Activated CD8-positive, alpha-beta memory T cell treated with anti-CD3 and anti-CD28 coated beads for 48 hours (primary cell): ENCODE results near the gene GNPDA1.

Experiments used
- DNase-seq, 3 experiments: peaks; one replicate each; pipeline ENCODE4 v3.0.0-alpha.2; 2020; ENCODE audit warnings: low read depth in 2 of 3, low spot score in 2 of 3

Gene GNPDA1

DNA sequence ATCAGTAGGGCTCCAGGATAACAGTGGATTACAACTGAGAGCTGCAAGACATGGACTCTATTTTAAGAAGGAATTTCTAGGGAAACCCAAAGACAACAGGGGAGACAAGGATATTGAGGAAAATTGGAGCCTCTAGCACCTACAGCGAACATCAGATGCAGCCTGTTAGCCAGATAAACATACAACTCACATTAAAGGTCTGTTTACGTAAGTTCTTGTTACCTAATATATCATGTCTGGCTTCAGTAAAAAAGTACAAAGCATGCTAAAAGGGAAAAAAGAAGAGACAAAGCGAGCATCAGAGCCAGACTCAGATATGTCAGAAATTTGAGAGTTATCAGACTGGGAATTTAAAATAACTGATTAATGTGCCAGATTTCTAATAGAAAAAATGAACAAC lies 17.2 kb downstream of the GNPDA1 start:
- no peak for DNase-seq

DNA sequence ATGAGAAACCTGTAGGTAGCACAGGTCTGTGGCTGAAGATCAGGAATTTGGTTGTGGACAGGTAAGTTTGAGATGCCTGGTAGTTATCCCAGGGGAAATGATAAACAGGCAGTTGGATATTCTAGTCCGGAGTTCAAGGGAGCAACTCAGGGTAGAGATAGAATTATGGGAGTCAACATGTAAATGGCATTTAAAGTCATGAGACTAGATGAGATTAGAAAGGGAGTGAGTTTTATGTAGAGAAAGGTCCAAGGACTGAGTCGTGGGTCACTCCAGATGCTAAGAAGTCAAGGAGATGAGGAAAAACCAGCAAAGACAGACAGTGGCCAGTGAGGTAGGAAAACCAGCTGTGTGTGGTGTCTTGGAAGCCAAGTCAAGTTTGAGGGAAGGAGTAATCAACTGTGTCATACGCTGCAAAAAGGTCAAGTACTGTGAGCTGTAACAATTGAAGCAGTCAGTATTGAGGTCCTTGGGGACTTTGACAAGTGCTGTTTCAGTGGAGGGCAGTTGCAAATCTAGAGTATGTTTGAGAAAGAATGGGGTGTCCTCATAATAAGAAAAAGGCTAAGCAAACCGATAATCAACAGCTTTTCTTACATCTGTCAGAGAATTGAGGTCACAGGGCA lies 18.2 kb downstream of the GNPDA1 start:
- DNase-seq: no peak

DNA sequence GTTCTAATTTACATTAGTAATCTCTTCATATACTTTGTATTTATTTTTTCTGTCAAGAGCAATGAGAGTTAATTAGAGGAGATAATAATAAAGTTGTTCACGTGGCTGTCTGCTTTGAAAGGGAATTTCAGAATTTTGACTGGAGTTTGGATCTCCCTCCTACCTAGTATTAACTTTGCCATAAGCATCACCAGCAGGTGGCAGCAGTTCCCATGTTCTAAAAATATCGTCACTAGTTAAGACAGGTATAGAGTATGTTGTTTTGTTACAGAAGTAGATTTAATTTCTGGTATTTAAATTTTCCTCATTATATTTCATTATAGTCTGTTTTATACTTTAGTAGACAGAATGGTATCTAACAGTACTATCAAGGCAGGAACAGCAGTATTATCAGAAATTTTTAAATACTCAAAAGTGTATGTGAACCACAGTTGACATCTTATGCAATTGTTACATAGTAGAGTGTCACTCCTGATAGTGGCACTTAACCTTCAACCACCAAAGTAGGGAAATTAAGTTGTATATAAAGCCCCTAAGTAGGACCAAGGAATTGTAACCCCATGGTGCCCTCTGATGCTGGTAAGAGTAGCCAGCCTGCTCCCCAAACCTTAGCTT lies 20.4 kb downstream of the GNPDA1 start:
- no peak for DNase-seq

DNA sequence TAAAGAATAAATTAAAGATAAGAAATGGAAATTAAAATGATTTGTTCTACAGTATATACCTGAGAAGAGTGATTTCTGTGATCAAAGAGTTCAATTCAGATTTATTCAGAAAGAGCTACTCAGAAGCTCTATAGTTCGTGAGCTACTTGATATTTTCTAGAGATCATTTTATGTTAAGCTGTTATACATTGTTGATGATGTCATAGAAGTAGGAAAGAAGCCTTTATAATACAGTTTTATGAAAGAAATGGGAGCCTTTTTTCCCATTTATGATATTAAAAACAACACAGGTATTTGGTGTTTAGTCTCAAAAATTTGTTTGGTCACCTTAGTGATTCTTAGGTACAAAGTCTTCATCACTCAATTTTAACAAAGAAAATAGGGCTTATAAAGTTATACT lies 23.1 kb downstream of the GNPDA1 start:
- DNase-seq: no peak

DNA sequence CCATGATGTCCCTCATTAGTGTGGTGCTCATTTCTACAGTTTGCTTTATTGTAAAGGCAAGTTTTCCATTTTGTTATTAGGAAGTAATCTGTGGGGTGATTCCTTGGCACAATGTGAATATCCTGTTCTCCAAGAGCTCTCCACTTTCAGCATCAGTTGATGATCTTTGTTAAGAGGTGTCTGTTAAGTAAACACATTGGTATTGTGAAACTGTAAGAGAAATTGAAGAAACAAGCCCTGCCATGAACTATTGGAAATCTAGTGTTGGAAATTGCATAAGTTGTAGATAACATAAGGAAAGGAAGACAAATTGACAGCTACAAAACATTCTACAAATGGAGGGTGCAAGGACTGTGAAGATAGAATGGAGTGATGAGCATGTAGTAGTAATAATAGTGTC lies 26.8 kb downstream of the GNPDA1 start:
- DNase-seq: no peak

DNA sequence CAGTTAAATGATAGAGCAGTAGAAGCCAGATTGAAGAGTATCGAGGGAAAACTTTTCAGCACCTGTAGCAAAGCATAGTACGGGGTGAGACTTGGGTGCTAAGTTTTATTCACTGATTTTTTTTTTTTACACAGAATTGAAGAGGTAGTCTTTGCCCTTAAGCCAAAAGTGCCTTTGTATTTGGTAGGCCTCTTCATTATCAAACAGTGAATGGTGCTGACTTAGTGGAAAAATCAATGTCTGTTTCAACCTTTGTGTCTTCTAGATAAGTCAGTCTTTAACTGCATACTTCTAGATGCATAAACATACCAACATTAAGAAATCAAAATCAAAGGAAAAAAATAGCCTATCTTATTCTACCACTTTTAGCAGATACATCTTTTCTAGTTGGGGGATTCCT lies 30.2 kb downstream of the GNPDA1 start:
- DNase-seq: no peak

DNA sequence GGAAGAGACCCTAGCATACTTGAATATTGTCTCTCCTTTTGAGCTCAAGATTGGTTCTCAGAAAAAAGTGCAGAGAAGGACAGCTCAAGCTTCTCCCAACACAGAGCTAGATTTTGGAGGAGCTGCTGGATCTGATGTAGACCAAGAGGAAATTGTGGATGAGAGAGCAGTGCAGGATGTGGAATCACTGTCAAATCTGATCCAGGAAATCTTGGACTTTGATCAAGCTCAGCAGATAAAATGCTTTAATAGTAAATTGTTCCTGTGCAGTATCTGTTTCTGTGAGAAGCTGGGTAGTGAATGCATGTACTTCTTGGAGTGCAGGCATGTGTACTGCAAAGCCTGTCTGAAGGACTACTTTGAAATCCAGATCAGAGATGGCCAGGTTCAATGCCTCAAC lies 34.4 kb downstream of the GNPDA1 start:
- DNase-seq: no peak

DNA sequence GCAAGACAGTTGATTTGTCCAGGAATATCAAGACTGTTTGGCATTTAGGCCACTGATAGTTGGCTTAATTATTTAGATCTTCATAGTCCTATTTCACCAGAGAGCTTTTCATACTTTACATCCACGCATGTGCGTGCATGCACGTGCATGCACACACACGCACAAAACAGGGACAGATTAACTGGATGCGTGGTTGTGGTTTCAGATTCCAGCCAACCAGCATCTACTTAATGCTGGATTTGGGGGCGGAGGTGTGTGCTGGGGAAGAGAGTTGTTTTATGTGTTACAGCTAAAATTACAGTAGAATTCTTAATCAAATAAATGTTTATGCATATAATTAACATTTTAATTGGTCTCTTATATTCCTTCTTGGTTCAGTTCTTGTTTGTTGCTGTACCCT lies 36.7 kb downstream of the GNPDA1 start:
- no peak for DNase-seq

DNA sequence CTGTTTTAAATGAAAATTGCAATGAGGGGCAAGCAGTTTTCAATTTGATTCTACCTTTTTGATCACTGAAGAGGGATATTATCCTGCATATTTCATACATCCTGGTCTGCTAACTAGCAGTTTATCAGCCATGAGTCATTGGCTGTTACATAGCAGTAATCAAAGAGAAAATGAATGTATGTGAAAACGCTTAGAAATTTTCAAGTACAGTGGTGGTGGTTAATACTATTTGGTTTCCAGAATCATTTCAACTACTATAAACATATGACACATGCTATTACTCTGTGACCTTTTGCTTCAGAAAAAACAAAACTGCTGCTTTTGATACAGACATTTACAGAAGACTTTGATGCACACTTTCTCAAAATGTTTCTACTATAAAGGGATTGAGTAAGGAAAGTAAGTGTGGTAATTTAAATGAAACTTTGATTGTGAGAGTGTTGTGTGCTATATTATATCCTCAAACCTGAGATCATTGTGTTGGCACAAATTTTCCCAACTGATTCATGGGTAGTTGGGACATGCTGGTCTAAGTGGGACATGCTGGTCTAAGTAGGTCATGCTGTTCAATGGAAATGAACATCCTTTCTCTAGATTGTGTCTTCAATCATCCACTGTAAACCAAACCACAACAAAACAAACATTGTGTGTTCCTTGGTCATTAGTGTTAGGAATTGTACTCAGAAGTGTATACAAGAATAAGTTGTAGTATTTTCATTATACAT lies 38.8 kb downstream of the GNPDA1 start:
- no peak for DNase-seq

DNA sequence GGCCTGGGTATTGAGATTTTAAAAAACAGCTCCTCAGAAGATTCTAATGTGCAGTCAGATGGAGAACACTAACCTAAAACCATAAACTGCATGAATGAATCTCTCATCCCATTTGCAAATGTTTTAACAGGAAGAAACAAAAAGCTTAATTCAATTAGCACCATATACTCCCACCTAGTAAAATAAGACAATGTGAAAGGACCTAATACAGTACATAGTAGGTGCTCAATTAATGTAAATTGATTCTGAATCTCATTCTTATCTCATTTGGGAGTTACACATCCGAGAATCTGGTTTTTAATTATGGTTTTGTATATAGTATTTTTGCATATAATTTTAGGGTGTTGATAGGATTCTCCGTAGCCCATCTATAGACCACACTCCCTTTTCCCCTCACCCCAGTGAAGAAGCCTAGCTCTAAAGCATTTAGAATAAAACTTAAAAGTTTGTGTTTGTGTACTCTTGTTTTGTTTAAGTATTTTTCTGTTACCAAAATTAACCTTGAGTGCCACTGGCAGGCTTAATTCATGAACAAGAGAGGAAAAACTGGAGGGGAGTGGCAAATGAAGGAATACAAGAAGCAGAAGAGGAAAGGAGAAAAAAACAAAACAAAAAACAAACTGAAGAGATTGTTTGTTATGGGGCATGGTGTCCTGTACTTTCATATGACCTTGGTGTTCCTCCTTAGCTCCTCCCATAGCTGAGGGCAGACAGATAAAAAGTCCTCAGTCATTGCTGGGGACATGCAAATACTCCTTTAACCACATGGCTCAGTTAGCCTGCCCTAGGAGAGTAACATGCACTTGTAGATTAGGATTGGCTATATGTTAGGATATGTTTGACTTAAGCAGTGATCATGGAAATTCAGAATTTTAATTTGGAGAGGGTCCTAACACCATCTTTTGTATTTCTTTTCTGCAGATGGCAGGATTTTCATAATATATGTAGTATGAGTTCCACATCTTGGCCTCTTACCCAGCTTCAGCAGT lies 42.8 kb downstream of the GNPDA1 start:
- no peak for DNase-seq

DNA sequence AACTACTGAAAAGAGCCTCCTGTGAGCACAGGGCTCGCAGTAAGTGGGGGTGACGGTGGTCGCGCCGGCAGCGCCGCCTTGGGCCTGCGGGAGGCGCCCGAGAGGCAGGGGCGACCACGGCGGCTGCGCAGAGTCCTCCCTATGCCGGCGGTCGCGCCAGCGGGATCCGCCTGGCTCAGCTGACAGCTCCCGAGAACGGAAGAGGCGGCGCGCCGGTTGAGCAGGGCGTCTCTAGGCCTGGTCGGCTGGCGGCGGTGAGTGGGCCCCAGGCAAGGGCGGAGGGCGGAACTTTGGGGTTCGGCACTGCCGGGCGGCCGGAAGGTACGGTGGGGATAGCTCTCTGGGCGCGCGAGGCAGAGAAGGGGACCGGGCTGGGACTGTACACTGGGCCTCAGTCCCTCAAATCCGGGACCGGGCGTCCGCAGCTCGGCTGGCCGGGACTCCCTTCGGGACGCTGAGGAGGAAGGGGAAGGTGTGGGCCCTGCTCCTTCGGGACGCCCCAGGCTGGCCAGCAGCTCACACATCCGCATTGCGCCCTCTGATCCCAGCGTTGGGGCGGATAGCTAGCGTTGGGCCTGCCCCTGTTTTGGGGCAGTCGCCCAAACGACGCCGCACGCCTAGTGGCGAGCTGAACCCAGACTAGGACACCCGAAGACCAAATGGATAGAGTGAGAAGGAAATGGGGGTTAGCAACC lies 43.8 kb downstream of the GNPDA1 start, which contains the start of gene RNF14:
Gene RNF14, plus strand, starts transcription at position 192 of the 695 bp plus-strand sequence. CDS start 4,484 bp downstream, outside the sequence.
- peak; percentile 84 to 94 (median 86) for DNase-seq

DNA sequence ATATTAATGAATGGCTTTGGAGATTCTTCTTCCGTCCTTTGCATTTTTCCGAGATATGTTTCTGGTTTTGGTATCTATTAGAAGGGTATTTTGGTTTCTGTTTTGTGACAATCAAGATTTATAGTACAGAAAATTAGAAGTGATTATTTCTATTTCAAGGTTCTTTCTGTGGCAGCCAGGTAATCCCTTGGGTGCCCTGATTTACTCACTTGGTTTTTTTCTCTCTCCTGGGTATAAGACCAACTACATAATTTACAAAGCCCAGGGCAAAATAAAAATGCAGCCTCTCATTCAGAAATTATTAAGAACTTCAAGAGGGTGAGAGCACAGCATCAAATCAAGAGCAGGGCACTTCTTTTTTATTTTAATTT lies 45.9 kb downstream of the GNPDA1 start:
- DNase-seq: no peak

DNA sequence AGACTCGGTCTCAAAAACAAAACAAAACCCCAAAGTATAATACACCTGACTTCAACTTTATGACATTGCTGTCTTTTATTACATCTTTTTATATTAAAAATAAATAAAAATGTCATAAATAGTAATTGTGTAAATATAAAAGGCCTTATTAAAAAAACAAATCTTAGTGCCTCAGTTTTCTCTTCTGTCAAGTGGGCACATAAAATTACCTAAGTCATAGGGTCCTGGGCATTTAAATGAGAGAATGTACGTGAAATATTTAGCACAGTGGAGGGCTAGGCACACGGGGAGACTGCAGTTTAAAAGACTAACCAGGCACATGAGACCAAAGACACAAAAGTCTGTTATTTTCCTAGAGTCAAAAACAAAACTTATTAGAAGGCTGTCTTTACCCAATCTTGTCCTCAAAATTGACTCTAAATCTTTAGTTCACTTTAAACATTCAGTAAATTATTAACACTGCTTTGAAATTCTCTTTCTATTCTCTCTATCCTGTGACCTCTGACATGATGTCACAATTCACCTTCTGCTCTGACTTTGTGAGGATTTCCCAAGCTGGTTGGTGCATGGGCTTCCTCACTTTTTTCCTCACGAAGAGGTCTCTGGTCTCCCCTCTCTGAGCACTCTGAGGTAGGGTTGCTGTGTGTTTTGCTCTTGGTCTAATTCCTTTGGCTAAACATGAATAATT lies 46.4 kb downstream of the GNPDA1 start:
- no peak for DNase-seq

DNA sequence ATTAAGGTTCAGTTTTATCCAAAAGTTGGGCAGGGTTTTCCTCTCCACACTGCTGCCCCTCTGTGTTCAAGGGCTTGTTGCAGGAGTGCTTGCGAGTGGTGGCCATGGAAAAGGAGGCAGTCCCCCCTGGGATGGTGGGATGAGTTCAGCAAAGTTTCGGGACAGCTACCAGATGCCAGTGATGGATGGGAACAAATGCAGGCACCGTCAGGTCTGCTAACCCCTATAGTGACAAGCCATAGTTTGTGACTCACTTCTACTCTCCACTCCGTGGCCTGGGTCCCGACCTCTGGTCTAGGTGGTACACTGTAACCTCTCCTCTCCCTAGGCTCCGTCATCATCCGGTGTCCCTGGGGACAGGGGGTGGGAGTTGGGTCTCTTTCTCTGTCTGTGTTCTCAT lies 47.8 kb downstream of the GNPDA1 start:
- no peak for DNase-seq

DNA sequence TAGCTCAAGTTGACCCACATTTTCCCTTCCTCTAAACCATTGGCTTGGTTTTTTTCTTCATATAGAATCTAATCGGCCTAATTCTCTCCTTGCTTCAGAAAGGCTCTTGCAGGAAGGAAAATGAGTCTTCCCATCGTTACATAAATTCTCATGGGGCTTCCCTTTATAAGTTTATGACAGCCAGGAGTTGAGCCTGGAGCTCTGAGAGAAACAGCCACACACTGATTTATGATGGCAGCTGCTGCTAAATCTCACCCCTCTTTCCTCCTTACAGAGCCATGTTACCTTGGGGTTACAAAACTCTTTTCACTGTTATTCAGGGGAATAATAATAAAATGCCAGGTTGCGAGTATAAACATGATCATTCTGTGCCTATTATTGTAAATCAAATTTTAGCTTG lies 49.1 kb downstream of the GNPDA1 start:
- DNase-seq: no peak

DNA sequence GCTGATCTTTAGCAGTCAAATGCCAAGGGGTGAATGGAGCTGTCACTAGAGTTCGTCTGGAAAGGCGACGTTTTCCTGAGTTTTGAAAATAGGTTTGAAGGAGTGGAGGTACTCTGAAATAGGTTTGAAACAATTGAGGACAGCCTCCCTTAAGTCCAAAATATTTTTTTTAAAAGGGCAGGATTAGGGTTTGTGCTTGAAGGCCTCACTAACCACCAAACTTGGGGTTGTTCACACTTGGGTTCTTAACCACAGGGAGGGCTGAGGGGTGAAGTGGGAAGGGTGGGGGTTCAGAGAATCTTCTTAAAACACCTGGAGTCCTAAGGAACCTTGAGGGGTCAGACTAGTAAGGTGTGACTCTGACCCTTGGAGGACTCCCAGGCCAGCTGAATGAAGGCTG lies 51.4 kb downstream of the GNPDA1 start:
- DNase-seq: no peak

DNA sequence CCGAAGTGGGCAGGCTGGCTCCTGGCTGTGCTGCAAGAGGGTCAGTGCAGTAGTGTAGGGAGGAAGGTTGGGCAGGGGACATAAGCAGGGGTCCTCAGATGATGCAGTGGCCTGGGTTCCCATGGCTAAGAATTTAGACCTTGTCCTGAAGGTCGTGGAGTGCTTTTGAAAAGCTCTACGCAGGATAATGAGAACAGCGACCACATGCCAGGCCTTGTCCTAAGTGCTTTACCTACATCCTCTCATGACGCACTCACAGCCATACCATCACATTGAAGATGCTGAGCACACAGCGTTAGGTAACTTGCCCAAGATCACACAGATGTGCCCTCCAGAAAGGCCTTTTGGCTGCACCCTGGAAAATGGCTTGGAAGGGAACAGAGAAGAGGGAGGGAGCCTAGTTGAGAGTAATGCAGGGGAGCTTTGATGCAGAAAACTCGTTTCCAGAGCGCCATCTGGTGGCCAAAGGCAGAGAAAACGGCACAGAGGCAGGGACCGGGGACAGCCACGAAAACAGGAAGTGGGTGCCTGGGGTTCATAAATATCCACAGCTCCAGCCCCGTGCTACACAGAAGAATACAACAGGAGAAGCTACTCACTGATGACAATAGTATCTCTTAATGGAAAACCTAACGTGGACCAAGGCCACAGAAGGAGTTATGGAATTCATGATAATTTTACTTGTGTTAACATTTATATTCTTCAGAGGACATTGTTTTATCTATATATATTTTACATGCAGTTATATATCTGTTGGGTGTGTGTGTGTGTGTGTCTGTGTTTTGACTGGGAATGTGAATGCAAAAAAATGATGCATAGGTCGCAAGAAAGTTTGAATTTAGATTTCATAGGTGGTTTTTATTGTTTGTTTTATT lies 52.1 kb downstream of the GNPDA1 start:
- DNase-seq: peak; percentile 73 to 87 (median 85)

DNA sequence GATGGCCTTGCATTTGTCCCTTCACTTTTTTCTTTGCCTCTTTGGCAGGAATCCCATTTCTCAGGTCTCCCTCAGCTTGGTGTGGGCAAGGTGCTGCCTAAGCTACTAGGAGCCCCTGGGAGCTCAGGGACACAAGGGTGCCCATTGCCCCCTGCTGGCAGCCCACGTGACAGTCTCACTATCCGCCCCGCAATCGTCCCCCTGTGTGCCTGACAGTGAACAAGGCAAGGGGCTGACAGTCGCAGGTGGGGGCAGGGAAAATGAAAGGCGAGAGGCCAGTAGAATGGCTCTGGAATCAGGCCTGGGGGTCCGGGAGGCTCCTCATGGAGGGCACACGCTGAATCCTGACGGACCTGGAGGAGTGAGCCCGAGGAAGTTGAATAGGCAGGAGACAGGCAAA lies 52.8 kb downstream of the GNPDA1 start:
- DNase-seq: no peak

DNA sequence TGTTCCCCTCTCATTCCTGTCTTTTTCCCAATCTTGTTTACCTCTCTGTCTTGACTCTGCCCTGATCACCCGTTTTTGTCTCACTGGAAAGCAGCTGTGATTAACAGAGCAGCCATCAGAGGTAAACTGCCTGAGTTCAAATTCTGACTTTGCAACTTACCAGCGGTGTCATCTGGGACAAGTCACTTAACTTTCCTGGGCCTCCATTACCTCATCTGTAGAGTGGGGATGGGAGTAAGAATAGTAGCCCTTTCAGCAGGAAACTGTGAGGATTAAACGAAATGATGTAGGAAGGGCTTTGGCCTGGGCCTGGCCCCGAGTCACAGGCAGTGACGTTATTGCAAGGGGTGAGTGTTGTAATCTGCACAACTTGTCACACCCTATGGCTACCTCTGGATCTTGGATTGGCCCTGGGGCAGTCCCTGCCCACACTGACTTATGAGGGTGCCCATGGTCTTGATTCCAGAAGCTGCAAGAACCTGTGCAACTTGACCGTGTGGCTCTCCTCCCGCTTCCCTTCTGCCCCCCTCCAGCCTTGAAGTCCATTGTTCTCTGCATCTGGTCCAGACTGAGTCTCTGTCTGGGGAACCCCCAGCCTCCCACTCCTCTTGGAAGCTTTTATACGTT lies 54.2 kb downstream of the GNPDA1 start:
- no peak for DNase-seq
